HG03558 (cell line): Measurements from ENCODE around the gene WNK3.

Experiments used
- ATAC-seq: cut with Tn5 transposase; IDR thresholded peaks from one replicate; pipeline ENCODE4 v1.9.1; 2021; ENCODE audit warnings: moderate number of reproducible peaks; ENCODE audit not compliant: unreplicated experiment; ENCODE audit errors: extremely low read depth

The WNK3 gene

GRCh38 chrX:54171527-54172250, 186.2 kb downstream of the WNK3 start:
- no peak for ATAC-seq

DNA sequence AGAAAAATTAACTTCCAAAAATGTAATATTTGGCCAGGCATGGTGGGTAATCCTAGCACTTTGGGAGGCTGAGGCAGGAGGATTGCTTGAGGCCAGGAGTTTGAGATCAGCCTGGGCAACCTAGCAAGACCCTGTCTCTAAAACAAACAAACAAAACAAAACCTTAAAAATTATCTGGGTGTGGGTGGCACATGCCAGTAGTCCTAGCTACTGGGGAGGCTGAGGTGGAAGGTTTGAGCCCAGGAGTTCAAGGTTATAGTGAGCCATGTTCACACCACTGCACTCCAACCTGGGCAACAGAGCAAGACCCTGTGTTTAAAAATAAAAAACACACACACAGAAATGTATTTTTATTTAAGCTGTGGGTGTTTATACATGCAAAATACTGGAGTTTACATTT, 186.8 kb downstream of the WNK3 start:
- no peak for ATAC-seq

DNA sequence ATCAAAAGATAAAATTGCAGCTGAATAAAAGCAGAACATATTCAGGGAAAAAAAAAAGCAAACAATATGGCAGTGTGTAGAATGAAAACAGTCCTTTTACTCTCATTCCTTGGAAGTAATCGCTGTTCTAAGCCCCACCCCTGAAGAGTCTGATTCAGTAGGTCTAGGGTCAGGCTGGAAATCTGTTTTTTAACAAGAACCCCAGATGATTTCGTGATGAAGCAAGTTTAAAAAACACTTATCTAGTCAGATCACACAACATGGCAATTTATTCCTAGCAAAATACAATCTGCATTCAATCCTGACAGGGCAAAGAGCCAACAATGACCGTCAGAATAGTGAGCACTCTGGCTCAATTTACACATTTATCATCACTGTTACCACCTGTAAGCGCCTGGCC, 190.9 kb downstream of the WNK3 start:
- ATAC-seq: no peak

DNA sequence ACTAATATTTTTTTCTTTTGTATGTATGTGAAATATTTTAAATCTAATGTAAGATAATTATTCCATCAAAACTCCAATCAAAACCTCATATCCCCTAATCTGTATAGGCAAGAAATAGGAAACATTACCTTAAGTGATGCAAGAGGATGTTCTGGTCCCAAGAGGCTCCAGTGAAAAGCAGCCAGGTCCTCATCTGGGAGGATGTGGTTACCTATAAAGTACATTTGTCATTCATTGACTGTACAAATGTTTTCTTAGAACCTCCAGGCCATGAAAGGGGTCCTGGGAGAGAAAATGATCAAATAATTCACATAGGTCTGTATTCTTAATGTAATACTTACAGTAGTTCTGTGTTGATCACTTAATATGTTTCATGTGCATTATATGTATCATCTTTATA, 200.3 kb downstream of the WNK3 start:
- no peak for ATAC-seq
